ENCODE results near the gene IGFN1. TPM values are rescaled to one million over a fixed set of nuclear protein-coding genes. Genes with fewer than 3 reads are reported as not detected.
"Not testable (repeated sequence)": the region's sequence is repeated elsewhere in the genome, so short reads cannot be mapped to it uniquely, and the experiment has no call there.

Gene IGFN1
- total RNA-seq, 4 donors from 2014 or later: not detected

- intact Hi-C loops (cut with DNase I): no loop called here
- 78 to 100% methylated on average over 1 to 2 of the region's 4 CpGs for whole genome bisulfite sequencing, 2 donors
- no peaks in the 10 kb centered on the region for H3K4me1 ChIP-seq
These were observed 38.5 kb downstream of the IGFN1 start for GRCh38 chr1:201229095-201229494.

GRCh38 chr1:201229771-201230635, 39.4 kb downstream of the IGFN1 start:
- no peaks in the 10 kb centered on the region for H3K36me3 ChIP-seq
- no peak overlapping the region for H3K27ac ChIP-seq
- H3K27me3 ChIP-seq: peaks cover 0 to 27% (median 0%) of the 10 kb centered on the region in 4 donors
- intact Hi-C loops (cut with DNase I): no loop called here
- no peaks in the 10 kb centered on the region for H3K9me3 ChIP-seq
- no peak for DNase-seq
- 45 to 66% methylated on average over 4 to 6 of the region's 6 CpGs for WGBS, 2 donors
- no peaks in the 10 kb centered on the region for H3K4me1 ChIP-seq
- TF ChIP-seq CTCF (IDR thresholded peaks at IDR 0.05): no peak
- H3K4me3 ChIP-seq: no peak overlapping the region

More at GRCh38 chr1:201229095-201229494, 38.5 kb downstream of the IGFN1 start:
- H3K27ac ChIP-seq: no peak overlapping the region
- no peaks in the 10 kb centered on the region for H3K36me3 ChIP-seq
- no peak for DNase-seq
- H3K27me3 ChIP-seq: peaks cover 0 to 33% (median 0%) of the 10 kb centered on the region in 4 donors
- H3K9me3 ChIP-seq: no peaks in the 10 kb centered on the region
- H3K4me3 ChIP-seq: no peak overlapping the region
- TF ChIP-seq CTCF (IDR thresholded peaks at IDR 0.05) (no peak), POLR2A (IDR thresholded peaks at IDR 0.05) (no peak)

GRCh38 chr1:201230676-201231075, 40.1 kb downstream of the IGFN1 start:
- H3K36me3 ChIP-seq: no peaks in the 10 kb centered on the region
- intact Hi-C loops (cut with DNase I): no loop called here
- H3K27me3 ChIP-seq: peaks cover 0 to 27% (median 0%) of the 10 kb centered on the region in 4 donors
- H3K4me1 ChIP-seq: no peaks in the 10 kb centered on the region
- H3K4me3 ChIP-seq: no peak overlapping the region
- WGBS, 2 donors: 75 to 79% methylated on average over 4 of the region's 4 CpGs
- TF ChIP-seq CTCF (IDR thresholded peaks at IDR 0.05) (no peak), POLR2A (IDR thresholded peaks at IDR 0.05) (no peak)
- no peak overlapping the region for H3K27ac ChIP-seq
- no peak for DNase-seq
- no peaks in the 10 kb centered on the region for H3K9me3 ChIP-seq

- H3K9me3 ChIP-seq; intact Hi-C loops (cut with DNase I); DNase-seq; H3K4me3 ChIP-seq; H3K36me3 ChIP-seq; H3K4me1 ChIP-seq; H3K27ac ChIP-seq: not testable (repeated sequence)
- 78 to 90% methylated on average over 2 to 8 of the region's 11 CpGs for WGBS, 2 donors
- H3K27me3 ChIP-seq: peaks cover 0 to 42% (median 0%) of the 10 kb centered on the region in 4 donors
These were observed 49.0 kb downstream of the IGFN1 start for GRCh38 chr1:201239646-201240045.

- H3K27ac ChIP-seq: no peak overlapping the region
- WGBS, 2 donors: 93 to 94% methylated on average over 3 of the region's 3 CpGs
- H3K4me1 ChIP-seq: no peaks in the 10 kb centered on the region
- H3K27me3 ChIP-seq: peaks cover 0 to 47% (median under 1%) of the 10 kb centered on the region in 4 donors
- H3K4me3 ChIP-seq: no peak overlapping the region
- H3K9me3 ChIP-seq: no peaks in the 10 kb centered on the region
- H3K36me3 ChIP-seq: no peaks in the 10 kb centered on the region
- TF ChIP-seq CTCF (IDR thresholded peaks at IDR 0.05): no peak
- no peak for TF ChIP-seq POLR2A (IDR thresholded peaks at IDR 0.05)
- DNase-seq: no peak
- intact Hi-C loops (cut with DNase I): no loop called here
These were observed 49.5 kb downstream of the IGFN1 start for GRCh38 chr1:201240171-201240570.

Measured in esophagus squamous epithelium (tissue), 5 donors.